H1 (cell line): ENCODE data around the gene SFTPB. TPM values are rescaled to one million over a fixed set of nuclear protein-coding genes. Genes with fewer than 3 reads are reported as not detected.

Experiments
- CTCF ChIA-PET: fragments of 300-600 bp; sonication (Branson Sonifier 250); formaldehyde crosslinking; loops from one replicate; lab custom pipeline; 2021; ENCODE audit not compliant: partially characterized antibody; lab: Charles Lee
- POLR2A ChIA-PET: fragments of 300-600 bp; sonication (Branson Sonifier 250); formaldehyde crosslinking; loops from one replicate; lab custom pipeline; 2021; ENCODE audit warnings: inconsistent platforms; ENCODE audit not compliant: partially characterized antibody; lab: Charles Lee
- DNase-seq, 2 experiments: peaks; one replicate each; pipeline versions ENCODE4 v3.0.0 to v3.0.0-alpha.2; 2010 to 2022; ENCODE audit warnings: low spot score in 2 of 2, low read depth in 1 of 2, mixed read lengths in 1 of 2
- FAIRE-seq: peaks from 2 replicates; lab custom pipeline; 2011; peaks lifted over from hg19 to GRCh38; lab: Jason Lieb, UNC
- H2AFZ ChIP-seq: 2 replicates; pipeline ENCODE4 v1.8.1; 2012; ENCODE audit warnings: low read length, inconsistent platforms
- H2AK5ac ChIP-seq: 2 replicates; pipeline ENCODE4 v1.6.1; 2013; ENCODE audit warnings: low read depth, low read length
- H2BK120ac ChIP-seq: replicated peaks from 2 replicates; pipeline ENCODE3; 2013; ENCODE audit warnings: low read depth, low read length, inconsistent platforms
- H2BK12ac ChIP-seq: 2 replicates; pipeline ENCODE4 v1.6.1; 2013; ENCODE audit warnings: low read depth, low read length
- H2BK15ac ChIP-seq: 2 replicates; pipeline ENCODE4 v1.6.1; 2013; ENCODE audit warnings: low read length
- H2BK20ac ChIP-seq: 2 replicates; pipeline ENCODE4 v1.6.1; 2013; ENCODE audit warnings: low read length
- H2BK5ac ChIP-seq: 2 replicates; pipeline ENCODE4 v1.6.1; 2013; ENCODE audit warnings: low read depth, low read length
- H3K14ac ChIP-seq: 2 replicates; pipeline ENCODE4 v1.6.1; 2013; ENCODE audit warnings: inconsistent platforms; ENCODE audit not compliant: insufficient read length
- H3K18ac ChIP-seq: 2 replicates; pipeline ENCODE4 v1.6.1; 2013; ENCODE audit warnings: low read length; ENCODE audit errors: extremely low read depth
- H3K23ac ChIP-seq: 2 replicates; pipeline ENCODE4 v1.6.1; 2013; ENCODE audit warnings: inconsistent platforms; ENCODE audit not compliant: insufficient read length
- H3K23me2 ChIP-seq: 2 replicates; pipeline ENCODE4 v1.6.1; 2013; ENCODE audit warnings: low read depth, low read length
- H3K27ac ChIP-seq: 2 replicates; pipeline ENCODE4 v1.6.1; 2011; ENCODE audit warnings: low read depth, low read length, inconsistent platforms
- H3K27me3 ChIP-seq, 4 experiments: replicated peaks in 1 of 4; 1 replicate in 1 of 4; 2 replicates in 3 of 4; pipeline versions ENCODE4 v1.6.1 to v1.8.1; 2011 to 2013; ENCODE audit warnings: low read length in 3 of 4, mild to moderate bottlenecking in 3 of 4, inconsistent platforms in 2 of 4, mixed read lengths in 2 of 4, moderate library complexity in 1 of 4; ENCODE audit not compliant: control insufficient read depth in 3 of 4, insufficient read depth in 3 of 4; ENCODE audit errors: extremely low read depth in 1 of 4
- H3K36me3 ChIP-seq, 4 experiments: 2 replicates each; pipeline versions ENCODE4 v1.6.1 to v1.8.1; 2011 to 2013; ENCODE audit warnings: mild to moderate bottlenecking in 4 of 4, low read length in 3 of 4, moderate library complexity in 2 of 4, control low read depth in 1 of 4, inconsistent platforms in 1 of 4; ENCODE audit not compliant: insufficient read depth in 4 of 4, control insufficient read depth in 2 of 4
- H3K4ac ChIP-seq: replicated peaks from 2 replicates; pipeline ENCODE3; 2013; ENCODE audit warnings: low read length, low read depth, mixed read lengths, inconsistent platforms; ENCODE audit not compliant: insufficient read length
- H3K4me1 ChIP-seq, 4 experiments: replicated peaks in 1 of 4; 1 replicate in 1 of 4; 2 replicates in 3 of 4; pipeline versions ENCODE4 v1.6.1 to v1.8.1; 2011 to 2013; ENCODE audit warnings: low read length in 3 of 4, inconsistent platforms in 2 of 4, mixed read lengths in 1 of 4; ENCODE audit not compliant: insufficient read depth in 4 of 4, control insufficient read depth in 3 of 4
- H3K4me2 ChIP-seq, 2 experiments: 2 replicates each; pipeline versions ENCODE4 v1.6.1 to v1.8.1; 2011 to 2013; ENCODE audit warnings: low read depth in 2 of 2, low read length in 2 of 2, control low read depth in 1 of 2, inconsistent platforms in 1 of 2, mild to moderate bottlenecking in 1 of 2; ENCODE audit not compliant: insufficient read depth in 1 of 2
- H3K4me3 ChIP-seq, 4 experiments: fragments of 200-600, 300-600 bp in 1 of 4; sonication (generic), shearing (Covaris generic), sonication (Bioruptor Twin) in 1 of 4; 2 replicates each; pipeline versions ENCODE4 v1.5.1 to v1.8.1; 2011 to 2016; ENCODE audit warnings: low read length in 4 of 4, low read depth in 3 of 4, control low read depth in 2 of 4, inconsistent platforms in 2 of 4, mild to moderate bottlenecking in 2 of 4, mixed read lengths in 1 of 4, moderate library complexity in 1 of 4; ENCODE audit not compliant: insufficient read depth in 2 of 4; ENCODE audit errors: extremely low read depth in 1 of 4
- H3K56ac ChIP-seq: replicated peaks from 2 replicates; pipeline ENCODE3; 2013; ENCODE audit warnings: low read depth, mild to moderate bottlenecking, mixed read lengths, low read length, inconsistent platforms; ENCODE audit not compliant: insufficient read length
- H3K79me1 ChIP-seq: 2 replicates; pipeline ENCODE4 v1.6.1; 2013; ENCODE audit warnings: low read depth, low read length, control low read depth
- H3K79me2 ChIP-seq, 2 experiments: 2 replicates each; pipeline versions ENCODE4 v1.6.1 to v1.8.1; 2012 to 2013; ENCODE audit warnings: low read length in 2 of 2, mild to moderate bottlenecking in 2 of 2, inconsistent platforms in 1 of 2; ENCODE audit not compliant: insufficient read depth in 2 of 2, control insufficient read depth in 1 of 2
- H3K9ac ChIP-seq, 4 experiments: replicated peaks in 1 of 4; 1 replicate in 1 of 4; 2 replicates in 3 of 4; pipeline versions ENCODE4 v1.6.1 to v1.8.1; 2011 to 2013; ENCODE audit warnings: low read depth in 3 of 4, low read length in 3 of 4, control low read depth in 2 of 4, mild to moderate bottlenecking in 2 of 4, moderate library complexity in 2 of 4, inconsistent platforms in 1 of 4; ENCODE audit errors: extremely low read depth in 1 of 4
- H3K9me3 ChIP-seq, 2 experiments: 2 replicates each; pipeline versions ENCODE4 v1.6.1 to v1.8.1; 2012 to 2013; ENCODE audit warnings: mild to moderate bottlenecking in 2 of 2, moderate library complexity in 2 of 2, control low read depth in 1 of 2, inconsistent platforms in 1 of 2, low read depth in 1 of 2, low read length in 1 of 2, mixed read lengths in 1 of 2; ENCODE audit not compliant: insufficient read depth in 2 of 2
- H4K20me1 ChIP-seq, 2 experiments: replicated peaks in 1 of 2; 2 replicates each; pipeline versions ENCODE3 to v1.8.1; 2011 to 2013; ENCODE audit warnings: inconsistent platforms in 2 of 2, low read length in 2 of 2, mild to moderate bottlenecking in 1 of 2; ENCODE audit not compliant: insufficient read depth in 2 of 2, control insufficient read depth in 1 of 2
- H4K5ac ChIP-seq: 2 replicates; pipeline ENCODE4 v1.6.1; 2013; ENCODE audit warnings: low read length, low read depth, mixed read lengths, inconsistent platforms; ENCODE audit not compliant: insufficient read length
- H4K8ac ChIP-seq: 2 replicates; pipeline ENCODE4 v1.8.0; 2013; ENCODE audit warnings: mild to moderate bottlenecking, moderate library complexity, low read length, inconsistent platforms; ENCODE audit not compliant: insufficient read depth; ENCODE audit errors: extremely low read depth
- H4K91ac ChIP-seq: replicated peaks from 2 replicates; pipeline ENCODE3; 2013; ENCODE audit warnings: low read length, mixed read lengths, inconsistent platforms; ENCODE audit not compliant: insufficient read length
- BACH1 ChIP-seq: IDR thresholded peaks from 2 replicates; pipeline ENCODE4 v1.6.1; 2012; ENCODE audit warnings: low read length, improper control_type of control experiment
- BCL11A ChIP-seq, 2 experiments: IDR thresholded peaks; one replicate each; pipeline ENCODE4 v1.6.1; 2011; ENCODE audit warnings: low read depth in 2 of 2, low read length in 2 of 2, mild to moderate bottlenecking in 2 of 2
- GABPA ChIP-seq: IDR thresholded peaks from 2 replicates; pipeline ENCODE4 v1.6.1; 2011; ENCODE audit warnings: mild to moderate bottlenecking, low read length, moderate library complexity, borderline replicate concordance; ENCODE audit not compliant: insufficient read depth
- JUN ChIP-seq: IDR thresholded peaks from 2 replicates; pipeline ENCODE4 v1.6.1; 2011; ENCODE audit warnings: low read depth, mild to moderate bottlenecking, improper control_type of control experiment, low read length
- NANOG ChIP-seq: IDR thresholded peaks from 2 replicates; pipeline ENCODE4 v1.6.1; 2011; ENCODE audit warnings: low read length, low read depth, mild to moderate bottlenecking, inconsistent platforms; ENCODE audit not compliant: insufficient read depth, poor library complexity, severe bottlenecking
- NRF1 ChIP-seq: IDR thresholded peaks from 2 replicates; pipeline ENCODE4 v1.6.1; 2011; ENCODE audit warnings: mild to moderate bottlenecking, low read depth, low read length, improper control_type of control experiment
- SIN3A ChIP-seq, 2 experiments: IDR thresholded peaks in 1 of 2; conservative IDR thresholded peaks in 1 of 2; 2 replicates each; pipeline ENCODE4 v1.6.1; 2011 to 2012; ENCODE audit warnings: low read length in 2 of 2, improper control_type of control experiment in 1 of 2, low read depth in 1 of 2, mild to moderate bottlenecking in 1 of 2
- SIRT6 ChIP-seq: IDR thresholded peaks from one replicate; pipeline ENCODE4 v1.7.1; 2012; ENCODE audit warnings: low read length, inconsistent platforms
- SP1 ChIP-seq: IDR thresholded peaks from 2 replicates; pipeline ENCODE4 v1.6.1; 2011; ENCODE audit warnings: low read depth, low read length
- SUZ12 ChIP-seq: fragments of 200-600 bp; sonication (generic); IDR thresholded peaks from 2 replicates; pipeline ENCODE4 v1.6.1; 2012; ENCODE audit warnings: mild to moderate bottlenecking, inconsistent platforms, low read length, moderate library complexity, mixed read lengths
- TAF1 ChIP-seq: IDR thresholded peaks from 2 replicates; pipeline ENCODE4 v1.6.1; 2011; ENCODE audit warnings: mild to moderate bottlenecking, low read depth, low read length
- TCF12 ChIP-seq: IDR thresholded peaks from 2 replicates; pipeline ENCODE4 v1.6.1; 2011; ENCODE audit warnings: low read depth, mild to moderate bottlenecking, low read length
- WGBS, 2 experiments: shearing (Covaris generic) in 1 of 2; methylation state at CpG; one replicate each; pipeline versions ENCODE4 v1.1.6 to v1.1.7; 2013 to 2015; ENCODE audit warnings: low lambda C conversion rate in 2 of 2, mixed read lengths in 2 of 2, inconsistent platforms in 1 of 2, low coverage in 1 of 2, missing lambda C conversion rate in 1 of 2; ENCODE audit not compliant: insufficient replicate concordance in 2 of 2, insufficient coverage in 1 of 2, insufficient read length in 1 of 2; ENCODE audit errors: extremely low coverage in 1 of 2, missing lambda C conversion rate in 1 of 2; 5-methylcytosine and 5-hydroxymethylcytosine counted together
- polyA plus RNA-seq, 7 experiments: library from polyadenylated mRNA; depleted of rRNA in 3 of 7; stranded (reverse) in 5 of 7; unstranded in 2 of 7; fragments of >200 nt in 5 of 7; fragments of 200-250 nt in 2 of 7; gene quantifications; 1 replicate in 5 of 7; 2 replicates in 1 of 7; 4 replicates in 1 of 7; pipeline versions ENCODE4 v1.2.1 to v1.2.3, GENCODE V29; 2011 to 2013; ENCODE audit warnings: missing spikeins in 2 of 7, mixed read lengths in 2 of 7
- total RNA-seq: library from RNA; stranded (reverse); fragmentation: NEBNext Ultra II Directional; extraction: Animal tissue kit (Norgen Biotek cat#: 25700); gene quantifications from 2 replicates; pipeline ENCODE4 v1.2.1, GENCODE V29; 2021
- TF ChIP-seq, protein P1 (sequence below): IDR thresholded peaks from 2 replicates; pipeline ENCODE4 v1.6.1; 2012; ENCODE audit warnings: inconsistent platforms

The SFTPB gene
- total and polyA plus RNA-seq, 2 of the 8 experiments (the other 6 are each of a cell fraction or from before 2014, with no cell fraction given): not detected

GRCh38 chr2:85706063-85706462 lies 38.1 kb upstream of the SFTPB start:
- Histone ChIP-seq H3K56ac (no peak overlapping the region), H3K4me2 (no peak overlapping the region), H3K36me3 (no peaks in the 10 kb centered on the region), H4K5ac (no peak overlapping the region), H4K20me1 (no peaks in the 10 kb centered on the region), H2AK5ac (no peak overlapping the region), H3K23ac (no peak overlapping the region), H4K8ac (no peak overlapping the region), H3K18ac (no peak overlapping the region), H3K4me3 (no peak overlapping the region), H3K27ac (no peak overlapping the region), H3K79me2 (no peaks in the 10 kb centered on the region), H2BK15ac (no peak overlapping the region), H3K9ac (no peak overlapping the region), H2BK120ac (no peak overlapping the region), H2BK5ac (no peak overlapping the region), H3K23me2 (no peaks in the 10 kb centered on the region), H3K14ac (no peak overlapping the region), H3K4ac (no peak overlapping the region), H3K27me3 (no peaks in the 10 kb centered on the region; a peak in 1 of 7 replicates), H3K9me3 (no peaks in the 10 kb centered on the region), H2BK12ac (0 out of 2 replicates have a peak overlapping the region, but pooled peaks have one; percentile 19), H3K79me1 (no peaks in the 10 kb centered on the region), H3K4me1 (peaks cover 0 to 4% (median 3%) of the 10 kb centered on the region in 4 experiments; a peak in 3 of 7 replicates), H2AFZ (no peak overlapping the region), H2BK20ac (no peak overlapping the region), H4K91ac (peak overlapping the region; percentile 29)
- FAIRE-seq (no peak), DNase-seq (no peak)
- TF ChIP-seq SP1 (no peak), JUN (no peak), NANOG (no peak), BACH1 (no peak), SIRT6 (no peak), BCL11A (IDR thresholded peaks at IDR 0.05; ENCODE audit: low read depth in 2 of 2, low read length in 2 of 2) (no peak), SIN3A (conservative IDR thresholded peaks at IDR 0.05 in 1 of 2, IDR thresholded peaks at IDR 0.05 in 1 of 2; ENCODE audit: low read depth in 1 of 2, low read length in 2 of 2) (no peak), TCF12 (no peak), NRF1 (no peak), GABPA (no peak), TAF1 (no peak), SUZ12 (no peak)
- TF ChIP-seq, protein P1, sequence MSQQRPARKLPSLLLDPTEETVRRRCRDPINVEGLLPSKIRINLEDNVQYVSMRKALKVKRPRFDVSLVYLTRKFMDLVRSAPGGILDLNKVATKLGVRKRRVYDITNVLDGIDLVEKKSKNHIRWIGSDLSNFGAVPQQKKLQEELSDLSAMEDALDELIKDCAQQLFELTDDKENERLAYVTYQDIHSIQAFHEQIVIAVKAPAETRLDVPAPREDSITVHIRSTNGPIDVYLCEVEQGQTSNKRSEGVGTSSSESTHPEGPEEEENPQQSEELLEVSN: no peak
- CTCF ChIA-PET: interaction anchor here (0.8 to 7.4 kb wide), 23 partner anchors 9 to 546 kb away, joined by 3 to 80 read pairs (median 6); partner anchors contain the start of gene GNLY
- POLR2A ChIA-PET: interaction anchor here (0.6 to 2.5 kb wide), 3 partner anchors 26 to 66 kb away, joined by 3 to 10 read pairs (median 3); no protein-coding TSS in a partner anchor
- whole genome bisulfite sequencing, 2 experiments: 81% methylated on average over 6 of the region's 6 CpGs; no CpG with 5 or more reads in 1 of the 2 experiments
